Thymus (tissue), 11 donors: ENCODE data around the gene MYZAP. TPM values are rescaled to one million over a fixed set of nuclear protein-coding genes. Genes with fewer than 3 reads are reported as not detected.

Experiments used
- DNase-seq, 9 donors: peaks; one replicate each; pipeline ENCODE4 v3.0.0-alpha.2; 2013; ENCODE audit warnings: low spot score in 9 of 9, low read depth in 6 of 9, missing footprints in 1 of 9
- H3K27ac ChIP-seq, 2 donors: one replicate each; pipeline ENCODE4 v1.5.1; 2013; ENCODE audit warnings: control low read depth in 1 of 2, low read depth in 1 of 2, low read length in 1 of 2, mild to moderate bottlenecking in 1 of 2, moderate library complexity in 1 of 2
- H3K27me3 ChIP-seq, 2 donors: one replicate each; pipeline ENCODE4 v1.5.1; 2013; ENCODE audit warnings: low read length in 1 of 2; ENCODE audit not compliant: control insufficient read depth in 2 of 2, insufficient read depth in 1 of 2
- H3K36me3 ChIP-seq, 2 donors: one replicate each; pipeline ENCODE4 v1.5.1; 2013; ENCODE audit warnings: low read length in 1 of 2, mild to moderate bottlenecking in 1 of 2, moderate library complexity in 1 of 2; ENCODE audit not compliant: control insufficient read depth in 2 of 2, insufficient read depth in 2 of 2
- H3K4me1 ChIP-seq, 2 donors: one replicate each; pipeline ENCODE4 v1.5.1; 2013; ENCODE audit warnings: low read length in 2 of 2; ENCODE audit not compliant: control insufficient read depth in 2 of 2, insufficient read depth in 2 of 2
- H3K4me3 ChIP-seq, 2 donors: one replicate each; pipeline ENCODE4 v1.5.1; 2013; ENCODE audit warnings: low read length in 2 of 2, control low read depth in 1 of 2, mild to moderate bottlenecking in 1 of 2
- H3K9me3 ChIP-seq, 2 donors: one replicate each; pipeline ENCODE4 v1.5.1; 2013; ENCODE audit warnings: low read length in 1 of 2, mild to moderate bottlenecking in 1 of 2; ENCODE audit not compliant: control insufficient read depth in 2 of 2, insufficient read depth in 1 of 2
- WGBS: extraction: QIAGEN DNeasy Blood & Tissue Kit; methylation state at CpG from one replicate; pipeline ENCODE4 v1.1.7; 2013; 5-methylcytosine and 5-hydroxymethylcytosine counted together
- polyA plus RNA-seq: library from polyadenylated mRNA; stranded (reverse); fragments of 200-250 nt; gene quantifications from one replicate; pipeline ENCODE4 v1.2.3, GENCODE V29; 2013
- total RNA-seq: library from RNA; stranded (reverse); fragments of 120-200 nt; gene quantifications from one replicate; pipeline ENCODE4 v1.2.4, GENCODE V29; 2013
- donor health status: healthy.

MYZAP gene
- total and polyA plus RNA-seq, 2 donors, result 2.5 to 3.4 TPM

GRCh38 chr15:57683481-57683880 is 91.8 kb downstream of the MYZAP start:
- DNase-seq, result no peak
- Histone ChIP-seq H3K9me3 (no peaks in the 10 kb centered on the region), H3K4me1 (no peaks in the 10 kb centered on the region), H3K4me3 (no peak overlapping the region), H3K27ac (no peak overlapping the region), H3K36me3 (no peaks in the 10 kb centered on the region), H3K27me3 (no peaks in the 10 kb centered on the region)
- 96% methylated on average over 1 of the region's 1 CpG for WGBS

GRCh38 chr15:57684491-57685151 is 92.9 kb downstream of the MYZAP start:
- Histone ChIP-seq H3K4me1 (no peaks in the 10 kb centered on the region), H3K27me3 (no peaks in the 10 kb centered on the region), H3K4me3 (no peak overlapping the region), H3K36me3 (no peaks in the 10 kb centered on the region), H3K27ac (no peak overlapping the region), H3K9me3 (no peaks in the 10 kb centered on the region)
- no peak for DNase-seq
- 94% methylated on average over 8 of the region's 8 CpGs for WGBS

GRCh38 chr15:57685306-57686095 is 93.8 kb downstream of the MYZAP start:
- H3K27ac ChIP-seq, result no peak overlapping the region
- no peak overlapping the region for H3K4me3 ChIP-seq
- H3K4me1 ChIP-seq, result no peaks in the 10 kb centered on the region
- no peaks in the 10 kb centered on the region for H3K36me3 ChIP-seq
- 95% methylated on average over 7 of the region's 7 CpGs for WGBS
- H3K9me3 ChIP-seq, result no peaks in the 10 kb centered on the region
- no peaks in the 10 kb centered on the region for H3K27me3 ChIP-seq
- no peak for DNase-seq

GRCh38 chr15:57686657-57687056 is 95.0 kb downstream of the MYZAP start:
- WGBS, result 98% methylated on average over 4 of the region's 4 CpGs
- Histone ChIP-seq H3K36me3 (no peaks in the 10 kb centered on the region), H3K27me3 (no peaks in the 10 kb centered on the region), H3K27ac (no peak overlapping the region), H3K4me1 (no peaks in the 10 kb centered on the region), H3K4me3 (no peak overlapping the region), H3K9me3 (no peaks in the 10 kb centered on the region)
- no peak for DNase-seq

- H3K36me3 ChIP-seq, result no peaks in the 10 kb centered on the region
- no peaks in the 10 kb centered on the region for H3K9me3 ChIP-seq
- whole genome bisulfite sequencing, result 97% methylated on average over 6 of the region's 6 CpGs
- H3K4me1 ChIP-seq, result no peaks in the 10 kb centered on the region
- H3K27me3 ChIP-seq, result no peaks in the 10 kb centered on the region
- no peak overlapping the region for H3K27ac ChIP-seq
- no peak for DNase-seq
- no peak overlapping the region for H3K4me3 ChIP-seq
These were observed 98.8 kb downstream of the MYZAP start for GRCh38 chr15:57690341-57690966.

- H3K4me1 ChIP-seq, result no peaks in the 10 kb centered on the region
- 90% methylated on average over 1 of the region's 1 CpG for WGBS
- peaks cover 0 to under 1% of the 10 kb centered on the region in 2 donors for H3K27me3 ChIP-seq
- no peaks in the 10 kb centered on the region for H3K36me3 ChIP-seq
- H3K9me3 ChIP-seq, result no peaks in the 10 kb centered on the region
- no peak for DNase-seq
- no peak overlapping the region for H3K4me3 ChIP-seq
- H3K27ac ChIP-seq, result no peak overlapping the region
These were observed 99.4 kb downstream of the MYZAP start for GRCh38 chr15:57691082-57691481.

GRCh38 chr15:57692709-57693108 is 101.0 kb downstream of the MYZAP start:
- Histone ChIP-seq H3K9me3 (no peaks in the 10 kb centered on the region), H3K27ac (no peak overlapping the region), H3K36me3 (no peaks in the 10 kb centered on the region), H3K4me1 (no peaks in the 10 kb centered on the region), H3K27me3 (peaks cover 0 to 2% of the 10 kb centered on the region in 2 donors), H3K4me3 (no peak overlapping the region)
- 94% methylated on average over 1 of the region's 1 CpG for WGBS
- DNase-seq, result no peak

GRCh38 chr15:57694279-57694678 is 102.6 kb downstream of the MYZAP start:
- no peak for DNase-seq
- WGBS, result 89% methylated on average over 1 of the region's 1 CpG
- Histone ChIP-seq H3K36me3 (no peaks in the 10 kb centered on the region), H3K4me1 (no peaks in the 10 kb centered on the region), H3K4me3 (no peak overlapping the region), H3K27me3 (peaks cover 0 to 2% of the 10 kb centered on the region in 2 donors), H3K27ac (no peak overlapping the region), H3K9me3 (no peaks in the 10 kb centered on the region)

DNA sequence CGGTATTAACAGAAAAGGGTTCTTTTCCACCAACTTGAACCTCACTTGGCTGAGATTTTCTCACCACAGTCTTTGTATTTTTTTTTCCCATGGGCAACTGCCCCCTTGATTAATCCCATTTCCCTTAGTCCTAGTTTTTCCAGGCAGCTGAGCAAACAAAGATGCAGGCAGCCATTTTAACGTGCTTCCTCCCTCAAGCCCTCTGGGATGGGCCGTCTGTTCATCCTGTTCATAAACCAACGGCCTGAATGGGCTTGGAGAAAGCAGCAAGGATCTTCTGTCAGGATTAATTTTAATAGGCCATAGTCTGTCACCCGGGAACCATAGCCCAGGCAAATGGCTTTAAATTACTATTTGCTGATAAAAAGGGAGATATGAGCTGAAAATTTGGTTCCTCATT is 104.4 kb downstream of the MYZAP start:
- H3K9me3 ChIP-seq, result no peaks in the 10 kb centered on the region
- no peak overlapping the region for H3K4me3 ChIP-seq
- H3K36me3 ChIP-seq, result no peaks in the 10 kb centered on the region
- no peak overlapping the region for H3K27ac ChIP-seq
- peaks cover 2 to 10% of the 10 kb centered on the region in 2 donors for H3K27me3 ChIP-seq
- DNase-seq, result no peak
- WGBS, result 86% methylated on average over 5 of the region's 5 CpGs
- no peaks in the 10 kb centered on the region for H3K4me1 ChIP-seq
